ENCODE measurements around the gene IL6ST. TPM values are rescaled to one million over a fixed set of nuclear protein-coding genes. Genes with fewer than 3 reads are reported as not detected.

IL6ST gene
- total and polyA plus RNA-seq, 2 experiments from 2014 or later, result 197 to 242 TPM

DNA sequence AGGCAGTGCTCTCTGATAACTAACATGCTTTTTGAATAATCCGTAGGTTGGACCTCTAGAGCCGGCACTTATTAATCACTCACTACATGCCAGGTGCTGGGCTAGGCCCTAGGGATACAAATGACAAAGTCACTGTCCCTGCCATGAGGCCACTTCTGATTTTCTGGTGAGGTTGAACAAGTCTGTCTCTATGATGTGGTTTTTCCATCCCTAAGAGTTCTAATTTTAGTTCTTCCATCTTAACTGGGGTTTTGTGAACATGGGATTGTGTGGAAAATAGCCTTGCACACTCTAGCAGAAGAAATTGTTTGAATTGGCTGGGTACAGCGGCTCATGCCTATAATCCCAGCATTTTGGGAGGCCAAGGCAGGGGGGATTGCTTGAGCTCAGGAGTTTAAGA is 79.0 kb downstream of the IL6ST start:
- Histone ChIP-seq H3K4me3 (no peak overlapping the region), H3F3A (ENCODE audit: insufficient read depth) (no peaks in the 10 kb centered on the region), H3K79me2 (ENCODE audit: insufficient read depth) (no peaks in the 10 kb centered on the region), H4K20me1 (ENCODE audit: insufficient read depth) (no peaks in the 10 kb centered on the region), H3K27me3 (replicated peaks; ENCODE audit: insufficient read depth) (no peaks in the 10 kb centered on the region), H3K4me2 (ENCODE audit: unreplicated experiment) (no peak overlapping the region), H2AFZ (no peak overlapping the region), H3K4me1 (ENCODE audit: insufficient read depth) (peaks cover 11% of the 10 kb centered on the region), H3K9me2 (ENCODE audit: insufficient read depth) (no peaks in the 10 kb centered on the region), H3K9ac (no peak overlapping the region), H3K27ac (no peak overlapping the region), H3K36me3 (ENCODE audit: low read depth) (no peaks in the 10 kb centered on the region), H3K9me3 (ENCODE audit: low read depth) (no peaks in the 10 kb centered on the region)
- in situ Hi-C loops (cut with MboI), result loop anchor here (10.0 to 25.0 kb wide), 2 partner anchors 191 to 578 kb away; no protein-coding TSS in a partner anchor
- WGBS, 2 experiments (ENCODE audit: low coverage in 1 of 2, low lambda C conversion rate in 2 of 2, missing lambda C conversion rate in 2 of 2), result 94 to 96% methylated on average over 3 of the region's 3 CpGs
- TF ChIP-seq EZH2phosphoT487 (IDR thresholded peaks at IDR 0.05; ENCODE audit: insufficient read depth, low read depth), result no peak
- TF ChIP-seq EZH2 (IDR thresholded peaks at IDR 0.05; ENCODE audit: insufficient read depth, poor library complexity, severe bottlenecking), result no peak
- no peak for DNase-seq

DNA sequence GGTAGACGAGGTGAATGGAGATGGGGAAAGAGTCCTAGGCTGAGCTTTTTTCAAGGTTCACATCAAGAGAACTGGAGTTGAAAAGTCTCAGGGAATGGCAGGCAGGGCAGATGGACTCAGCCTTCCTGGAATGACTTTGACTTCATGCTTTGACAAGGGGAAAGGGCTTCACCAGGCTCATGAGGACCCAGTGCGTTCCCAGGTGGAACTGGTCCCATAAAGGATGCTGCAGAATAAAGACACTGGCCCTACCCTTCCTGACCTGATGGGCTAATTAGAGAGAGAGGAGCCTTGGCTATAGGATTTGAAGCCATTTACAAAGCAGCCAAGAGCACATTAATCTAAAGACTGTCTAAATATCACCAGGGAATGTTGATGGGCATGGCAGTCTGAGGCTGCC is 79.8 kb downstream of the IL6ST start:
- Histone ChIP-seq H3K27me3 (replicated peaks; ENCODE audit: insufficient read depth) (no peaks in the 10 kb centered on the region), H4K20me1 (ENCODE audit: insufficient read depth) (no peaks in the 10 kb centered on the region), H3F3A (ENCODE audit: insufficient read depth) (no peaks in the 10 kb centered on the region), H3K9me2 (ENCODE audit: insufficient read depth) (no peaks in the 10 kb centered on the region), H3K36me3 (ENCODE audit: low read depth) (no peaks in the 10 kb centered on the region), H3K4me1 (ENCODE audit: insufficient read depth) (peaks cover 11% of the 10 kb centered on the region), H3K9ac (no peak overlapping the region), H3K9me3 (ENCODE audit: low read depth) (no peaks in the 10 kb centered on the region), H2AFZ (no peak overlapping the region), H3K4me2 (ENCODE audit: unreplicated experiment) (no peak overlapping the region), H3K79me2 (ENCODE audit: insufficient read depth) (no peaks in the 10 kb centered on the region), H3K4me3 (no peak overlapping the region), H3K27ac (no peak overlapping the region)
- in situ Hi-C loops (cut with MboI), result loop anchor here (10.0 to 25.0 kb wide), 2 partner anchors 190 to 578 kb away; no protein-coding TSS in a partner anchor
- no peak for DNase-seq
- WGBS, 2 experiments (ENCODE audit: low coverage in 1 of 2, low lambda C conversion rate in 2 of 2, missing lambda C conversion rate in 2 of 2), result 94 to 97% methylated on average over 2 of the region's 2 CpGs
- TF ChIP-seq EZH2phosphoT487 (IDR thresholded peaks at IDR 0.05; ENCODE audit: insufficient read depth, low read depth) (no peak), EZH2 (IDR thresholded peaks at IDR 0.05; ENCODE audit: insufficient read depth, poor library complexity, severe bottlenecking) (no peak)

DNA sequence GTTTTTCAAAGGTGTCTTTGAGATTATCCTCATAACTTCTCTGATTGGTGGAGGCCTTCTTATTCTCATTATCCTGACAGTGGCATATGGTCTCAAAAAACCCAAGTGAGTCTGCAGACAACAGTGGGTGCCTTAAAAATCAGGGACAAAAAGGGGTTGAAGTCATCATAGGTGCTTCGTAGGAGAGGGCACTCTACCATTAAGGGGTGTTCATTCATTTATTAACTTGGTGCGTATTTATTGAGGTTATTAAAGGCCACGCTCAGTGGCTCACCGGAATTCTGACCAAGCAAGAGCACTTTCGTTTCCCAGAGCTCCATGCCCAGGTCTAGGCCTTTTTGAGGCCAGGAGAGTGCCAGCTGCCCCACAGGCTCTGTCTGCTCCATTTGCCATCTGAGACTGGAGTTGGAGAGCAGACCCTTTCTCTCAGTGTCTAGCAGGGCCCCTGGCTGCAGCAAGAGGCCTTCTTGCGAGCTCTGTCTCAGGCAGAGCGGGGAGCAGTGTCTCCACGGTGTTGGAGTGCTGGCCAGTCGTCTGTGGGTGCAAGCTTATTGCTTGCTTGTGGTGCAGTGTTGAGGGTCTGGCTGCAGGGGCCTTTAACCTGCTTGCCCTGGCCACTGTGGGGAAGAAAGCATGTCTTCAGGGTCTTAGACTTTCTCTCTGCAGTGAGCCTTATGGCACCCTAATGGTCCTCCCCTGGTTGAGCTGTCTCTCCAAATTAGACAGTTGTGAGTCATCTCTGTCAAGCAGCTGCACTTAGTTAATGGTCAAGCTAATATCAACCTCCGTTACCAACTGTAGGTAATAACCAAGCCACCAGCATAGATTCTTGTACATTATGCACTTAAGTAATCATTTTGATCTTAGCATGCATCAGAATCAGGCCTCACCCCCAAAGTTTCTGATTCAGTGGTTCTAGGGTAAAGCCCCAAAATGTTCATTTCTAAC is 81.0 kb downstream of the IL6ST start:
- Histone ChIP-seq H2AFZ (no peak overlapping the region), H3K9ac (no peak overlapping the region), H3K36me3 (ENCODE audit: low read depth) (no peaks in the 10 kb centered on the region), H3K27ac (no peak overlapping the region), H3K9me2 (ENCODE audit: insufficient read depth) (no peaks in the 10 kb centered on the region), H3K27me3 (replicated peaks; ENCODE audit: insufficient read depth) (no peaks in the 10 kb centered on the region), H3K79me2 (ENCODE audit: insufficient read depth) (no peaks in the 10 kb centered on the region), H3K4me1 (ENCODE audit: insufficient read depth) (peaks cover 11% of the 10 kb centered on the region), H3F3A (ENCODE audit: insufficient read depth) (no peaks in the 10 kb centered on the region), H3K4me3 (no peak overlapping the region), H4K20me1 (ENCODE audit: insufficient read depth) (no peaks in the 10 kb centered on the region), H3K4me2 (ENCODE audit: unreplicated experiment) (no peak overlapping the region), H3K9me3 (ENCODE audit: low read depth) (no peaks in the 10 kb centered on the region)
- TF ChIP-seq EZH2phosphoT487 (IDR thresholded peaks at IDR 0.05; ENCODE audit: insufficient read depth, low read depth) (no peak), EZH2 (IDR thresholded peaks at IDR 0.05; ENCODE audit: insufficient read depth, poor library complexity, severe bottlenecking) (no peak)
- in situ Hi-C loops (cut with MboI), result loop anchor here (10.0 to 25.0 kb wide), 2 partner anchors 189 to 576 kb away; no protein-coding TSS in a partner anchor
- 89% methylated on average over 10 of the region's 10 CpGs for WGBS, 2 experiments (ENCODE audit: low coverage in 1 of 2, low lambda C conversion rate in 2 of 2, missing lambda C conversion rate in 2 of 2)
- peak; percentile 27 for DNase-seq

DNA sequence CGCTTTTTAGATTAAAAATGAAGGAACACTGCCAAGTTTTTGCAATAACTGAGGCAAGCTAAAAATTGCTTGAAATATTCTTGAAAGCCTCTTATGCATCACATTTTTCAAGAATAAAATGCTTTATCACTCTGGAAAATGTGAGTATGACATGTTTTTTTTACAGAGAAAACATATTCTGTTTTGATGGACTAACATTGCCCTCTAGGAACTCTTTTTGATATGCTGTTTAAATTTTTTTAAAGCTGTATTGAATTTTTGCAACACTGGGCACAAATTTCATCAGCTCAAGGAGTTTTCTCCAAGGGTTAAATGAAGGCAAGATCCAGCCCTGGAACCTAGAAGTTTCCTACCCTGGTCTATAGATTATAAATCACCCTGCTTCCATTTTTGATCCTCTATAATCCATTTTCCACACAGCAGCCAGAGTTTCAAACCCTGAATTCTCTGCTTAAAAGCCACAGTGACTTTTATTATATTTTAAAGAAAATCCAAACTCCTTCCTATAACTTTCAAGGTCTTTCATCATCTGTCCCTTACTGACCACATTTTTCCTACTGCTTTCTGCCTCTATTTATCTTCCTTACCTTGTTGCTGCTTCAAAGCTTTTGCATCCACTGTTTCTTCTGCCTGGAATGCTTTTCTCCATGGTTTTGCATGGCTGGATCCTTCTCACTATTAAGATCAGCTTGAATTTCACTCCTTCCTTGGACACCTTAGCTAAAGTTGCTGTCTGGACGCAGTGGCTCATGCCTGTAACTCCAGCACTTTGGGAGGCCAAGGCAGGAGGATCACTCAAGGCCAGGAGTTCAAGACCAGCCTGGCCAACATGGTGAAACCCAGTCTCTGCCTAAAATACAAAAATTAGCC is 82.7 kb downstream of the IL6ST start:
- Histone ChIP-seq H3K9me2 (ENCODE audit: insufficient read depth) (no peaks in the 10 kb centered on the region), H3K79me2 (ENCODE audit: insufficient read depth) (no peaks in the 10 kb centered on the region), H3K4me3 (no peak overlapping the region), H3K9me3 (ENCODE audit: low read depth) (no peaks in the 10 kb centered on the region), H3K36me3 (ENCODE audit: low read depth) (no peaks in the 10 kb centered on the region), H3K27ac (0 out of 2 replicates have a peak overlapping the region, but pooled peaks have one; percentile 6), H3F3A (ENCODE audit: insufficient read depth) (no peaks in the 10 kb centered on the region), H3K9ac (peak overlapping the region; percentile 52), H3K27me3 (replicated peaks; ENCODE audit: insufficient read depth) (no peaks in the 10 kb centered on the region), H3K4me1 (ENCODE audit: insufficient read depth) (peaks cover 11% of the 10 kb centered on the region), H3K4me2 (ENCODE audit: unreplicated experiment) (no peak overlapping the region), H2AFZ (peak overlapping the region; percentile 82), H4K20me1 (ENCODE audit: insufficient read depth) (no peaks in the 10 kb centered on the region)
- in situ Hi-C loops (cut with MboI), result loop anchor here (10.0 to 25.0 kb wide), 2 partner anchors 187 to 575 kb away; no protein-coding TSS in a partner anchor
- 58 to 67% methylated on average over 2 of the region's 2 CpGs for WGBS, 2 experiments (ENCODE audit: low coverage in 1 of 2, low lambda C conversion rate in 2 of 2, missing lambda C conversion rate in 2 of 2)
- no peak for TF ChIP-seq EZH2phosphoT487 (IDR thresholded peaks at IDR 0.05; ENCODE audit: insufficient read depth, low read depth)
- DNase-seq, result peak; percentile 46

All from GM23248 (cell line).